ENCODE results near the gene EVI2A.
A peak's percentile ranks its signal among the peaks of the same experiment; 100 is the strongest.
"Not testable (repeated sequence)": the region's sequence is repeated elsewhere in the genome, so short reads cannot be mapped to it uniquely, and the experiment has no call there.

EVI2A gene

GRCh38 chr17:31311526-31311925, 9.9 kb downstream of the EVI2A start:
- no peak for DNase-seq

DNA sequence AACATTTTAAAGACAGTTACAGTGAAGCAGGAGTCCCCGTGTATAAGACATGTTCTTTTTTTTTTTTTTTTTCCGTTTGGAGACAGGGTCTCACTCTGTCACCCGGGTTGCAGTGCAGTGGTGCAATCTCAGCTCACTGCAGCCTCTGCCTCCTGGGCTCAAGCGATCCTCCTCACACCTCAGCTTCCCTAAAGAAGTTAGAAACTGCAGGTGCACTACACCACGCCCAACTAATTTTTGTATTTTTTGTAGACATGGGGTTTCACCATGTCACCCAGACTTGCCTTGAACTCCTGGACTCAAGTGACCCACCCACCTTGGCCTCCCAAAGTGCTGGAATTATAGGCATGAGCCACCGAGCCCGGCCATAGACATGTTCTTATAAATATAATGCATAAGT, 10.5 kb downstream of the EVI2A start:
- DNase-seq, result no peak

DNA sequence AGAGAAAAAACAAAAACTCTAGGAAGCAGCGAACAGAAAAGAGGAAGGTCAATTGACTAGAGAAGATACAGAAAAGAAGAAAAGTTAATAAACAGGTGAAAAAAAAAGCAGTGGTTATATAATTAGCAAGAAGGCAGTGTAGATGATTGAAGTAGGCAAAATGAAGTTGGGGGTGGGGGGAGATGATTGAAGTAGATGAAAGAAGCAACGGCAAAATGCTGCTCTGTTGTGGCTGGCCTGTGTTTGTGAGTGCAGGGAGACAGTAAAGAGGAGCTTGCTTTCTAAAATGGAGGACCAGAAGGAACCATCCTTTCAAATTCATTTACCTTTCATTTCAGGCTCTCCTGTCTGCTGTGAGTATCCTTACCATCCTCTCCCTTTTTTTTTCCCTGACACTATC, 11.2 kb downstream of the EVI2A start:
- no peak for DNase-seq

GRCh38 chr17:31309556-31309955, 11.9 kb downstream of the EVI2A start:
- peak in 1 of 2 donors; percentile 89 for DNase-seq

GRCh38 chr17:31308372-31309334, 12.8 kb downstream of the EVI2A start:
- DNase-seq, result peak in 1 of 2 donors; percentile 74

GRCh38 chr17:31307640-31308039, 13.8 kb downstream of the EVI2A start:
- DNase-seq, result no peak

- no peak for DNase-seq
Measured at GRCh38 chr17:31299624-31300023, 21.8 kb downstream of the EVI2A start.

GRCh38 chr17:31297090-31297489, 24.3 kb downstream of the EVI2A start, which contains the start of gene OMG:
OMG (minus strand) TSS chr17:31297239; CDS start chr17:31296331, 908 bp downstream.
- no peak for DNase-seq

DNA sequence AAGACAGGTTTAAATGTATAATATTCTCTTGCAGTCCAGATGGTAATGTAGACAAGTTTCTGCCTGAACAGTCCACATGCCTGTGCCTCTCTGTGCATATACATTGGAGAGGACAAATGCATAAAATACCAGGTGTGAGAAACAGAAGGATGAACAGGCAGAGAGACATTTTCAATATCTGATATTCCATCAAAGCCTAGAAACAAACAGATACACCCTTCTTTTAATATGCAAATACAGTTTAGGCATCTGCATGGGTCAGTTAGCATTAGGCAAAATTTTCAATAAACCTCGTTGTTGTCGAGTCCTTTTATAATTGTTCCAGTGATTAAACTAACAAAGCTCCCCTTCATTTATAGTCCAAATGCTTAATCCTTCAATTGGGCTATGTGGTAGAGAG, 25.3 kb downstream of the EVI2A start:
- DNase-seq, result no peak

- DNase-seq, result no peak
Measured at GRCh38 chr17:31295489-31295871, 25.9 kb downstream of the EVI2A start.

DNA sequence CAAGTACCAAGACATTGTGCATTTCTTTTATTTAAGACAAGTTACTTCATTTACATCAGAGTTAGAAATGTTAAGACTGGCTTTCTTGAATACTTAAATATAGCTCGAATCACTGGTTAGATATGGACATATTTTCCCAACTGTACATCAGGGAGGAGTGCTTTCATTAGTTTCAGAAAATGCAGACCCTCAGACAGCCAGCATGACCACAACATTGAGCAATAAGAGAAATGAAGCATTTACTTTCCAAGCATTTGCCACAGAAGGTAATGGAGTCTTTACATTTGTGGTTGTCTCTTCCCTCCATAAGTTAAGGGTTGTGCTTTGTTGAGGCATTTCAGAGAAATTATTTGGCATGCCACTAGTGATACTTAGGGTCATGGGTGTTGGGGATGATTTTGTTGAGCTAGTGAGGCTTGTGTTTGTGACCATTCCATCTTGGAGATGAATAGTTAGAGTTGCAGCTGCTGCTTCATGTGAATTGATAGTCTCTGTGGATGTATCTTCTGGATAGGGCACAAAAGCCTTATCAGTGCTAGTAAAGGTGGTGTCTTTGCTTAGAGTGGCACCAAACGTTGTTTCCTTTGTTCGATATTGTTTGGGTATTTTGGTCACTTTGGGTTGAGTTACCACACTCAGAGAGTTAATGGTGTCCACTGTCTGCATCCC, 26.5 kb downstream of the EVI2A start:
- no peak for DNase-seq

DNA sequence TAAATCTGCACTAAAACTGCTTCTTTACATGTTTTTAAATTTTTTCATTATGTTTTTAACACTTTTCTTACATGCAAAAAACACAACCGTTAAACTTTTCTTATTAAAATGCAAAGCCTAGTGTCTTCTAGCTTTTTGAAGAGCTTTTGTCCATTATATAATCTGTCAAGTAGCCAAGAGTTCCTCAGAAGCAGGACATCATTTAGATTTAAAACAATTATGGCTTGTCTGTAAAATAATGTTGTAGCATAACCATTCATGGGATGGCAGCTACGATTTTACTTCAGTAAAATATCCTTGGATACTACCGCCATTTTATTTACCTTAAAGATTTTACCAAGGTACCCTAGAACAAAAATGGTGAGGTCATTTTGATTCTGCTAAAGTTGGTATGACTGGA, 27.2 kb downstream of the EVI2A start:
- no peak for DNase-seq

DNA sequence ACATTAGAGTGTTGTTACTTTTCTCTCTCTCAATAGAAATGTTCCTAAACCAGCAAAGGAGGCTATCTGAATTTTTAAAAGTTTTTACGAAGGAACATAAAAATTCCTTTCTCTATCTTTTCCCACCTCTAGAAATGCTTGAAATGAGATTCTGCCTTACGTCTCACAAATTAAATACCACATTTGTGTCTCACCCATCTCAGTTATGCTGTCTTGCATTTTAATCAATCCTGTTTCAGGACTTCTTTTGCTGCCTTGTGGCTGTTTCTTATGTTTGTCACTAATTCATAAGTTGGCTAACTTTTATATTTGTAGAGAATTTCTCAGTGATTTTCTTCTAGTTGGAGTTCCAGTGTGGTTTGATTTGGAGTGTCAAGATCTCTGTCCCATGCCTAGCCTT, 27.8 kb downstream of the EVI2A start:
- no peak for DNase-seq

DNA sequence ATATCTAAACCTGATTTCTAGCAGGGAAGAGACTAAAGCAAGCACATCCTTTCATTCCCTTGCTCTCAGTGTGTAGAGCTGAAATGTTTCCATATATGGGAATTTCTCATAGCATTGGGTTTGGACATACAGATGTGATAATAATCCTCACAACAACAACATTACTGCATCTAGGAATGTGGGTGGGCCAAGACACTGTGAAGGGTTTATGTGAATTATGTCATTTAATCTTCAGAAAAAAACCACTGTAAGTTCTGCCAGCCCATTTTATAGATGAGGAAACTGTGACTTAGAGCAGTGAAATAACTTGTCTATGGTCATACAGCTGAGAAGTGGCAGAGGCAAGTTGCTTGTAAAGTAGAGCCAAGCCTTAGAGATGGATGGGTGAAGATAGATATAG, 29.6 kb downstream of the EVI2A start:
- DNase-seq, result no peak

DNA sequence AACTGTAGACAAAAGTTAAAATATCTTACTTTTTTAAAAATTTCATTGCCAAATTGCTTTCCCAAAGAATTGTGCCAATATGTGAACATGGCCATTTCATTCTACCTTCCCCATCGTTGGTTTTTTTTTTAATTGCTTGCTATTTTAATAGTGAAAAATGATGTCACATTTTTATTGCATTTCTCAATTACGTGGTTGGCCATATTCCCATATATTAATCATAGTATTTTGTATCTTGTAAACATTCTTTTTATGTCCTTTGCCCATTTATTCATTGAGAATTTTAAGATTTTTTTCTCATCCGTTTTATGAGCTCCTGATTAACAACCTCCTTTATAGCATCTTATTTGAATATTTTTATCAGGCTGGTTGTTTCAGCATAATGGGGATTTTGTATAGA, 31.6 kb downstream of the EVI2A start:
- DNase-seq, result no peak

GRCh38 chr17:31287932-31288331, 33.5 kb downstream of the EVI2A start:
- DNase-seq, result not testable (repeated sequence)

DNA sequence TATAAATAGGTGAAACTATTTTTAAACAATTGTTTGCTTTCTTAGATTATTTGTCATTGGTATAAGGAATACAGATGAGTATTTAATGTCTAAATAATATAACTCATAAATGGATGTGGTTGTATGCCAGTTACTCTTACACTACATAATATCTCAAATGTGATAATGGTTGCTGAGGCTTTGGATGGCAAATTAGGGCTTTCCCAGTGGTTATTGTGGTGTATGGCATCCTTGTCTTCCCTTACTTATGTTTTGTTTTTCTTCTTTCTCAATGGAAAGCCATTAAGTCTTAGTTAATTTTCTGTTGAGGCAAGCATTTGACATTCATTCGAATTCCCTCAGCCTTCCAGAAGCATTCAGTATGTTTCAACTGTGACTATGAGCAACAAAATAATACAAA, 34.8 kb downstream of the EVI2A start:
- no peak for DNase-seq

DNA sequence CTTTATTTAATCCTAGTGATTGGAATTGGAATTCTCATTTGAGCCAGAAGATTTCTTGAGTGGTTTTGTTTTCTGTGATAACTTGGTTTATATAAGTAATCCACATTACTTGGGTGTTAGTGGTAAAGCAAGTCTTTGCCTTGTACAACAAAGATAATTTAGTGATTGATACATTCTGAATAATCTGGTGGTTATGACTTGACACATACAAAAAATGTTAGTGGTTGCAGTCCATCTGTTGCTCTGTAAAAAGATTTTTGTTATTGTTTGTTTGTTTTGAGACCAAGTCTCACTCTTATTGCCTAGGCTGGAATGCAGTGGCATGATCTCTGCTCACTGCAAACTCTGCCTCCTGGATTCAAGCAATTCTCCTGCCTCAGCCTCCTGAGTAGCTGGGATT, 37.6 kb downstream of the EVI2A start:
- no peak for DNase-seq

GRCh38 chr17:31281061-31281460, 40.4 kb downstream of the EVI2A start:
- no peak for DNase-seq

DNA sequence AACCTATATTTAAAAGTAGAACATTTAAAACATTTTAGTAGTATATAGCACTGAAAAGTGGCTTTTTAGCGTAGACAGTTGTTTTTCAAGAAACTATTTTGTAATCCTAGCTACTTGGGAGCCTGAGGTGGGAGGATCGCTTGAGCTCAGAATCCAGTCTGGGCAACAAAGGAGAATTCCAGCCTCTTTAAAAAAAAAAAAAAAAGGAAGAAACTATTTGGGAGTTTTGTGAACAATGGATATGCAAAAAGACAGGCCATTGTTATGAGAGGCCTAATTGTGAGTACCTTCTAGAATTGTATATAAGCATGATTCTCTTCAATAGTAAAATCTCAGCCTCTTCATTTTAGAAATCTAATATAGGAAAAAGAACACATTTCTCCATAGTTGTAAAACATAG, 42.0 kb downstream of the EVI2A start:
- DNase-seq, result no peak

DNA sequence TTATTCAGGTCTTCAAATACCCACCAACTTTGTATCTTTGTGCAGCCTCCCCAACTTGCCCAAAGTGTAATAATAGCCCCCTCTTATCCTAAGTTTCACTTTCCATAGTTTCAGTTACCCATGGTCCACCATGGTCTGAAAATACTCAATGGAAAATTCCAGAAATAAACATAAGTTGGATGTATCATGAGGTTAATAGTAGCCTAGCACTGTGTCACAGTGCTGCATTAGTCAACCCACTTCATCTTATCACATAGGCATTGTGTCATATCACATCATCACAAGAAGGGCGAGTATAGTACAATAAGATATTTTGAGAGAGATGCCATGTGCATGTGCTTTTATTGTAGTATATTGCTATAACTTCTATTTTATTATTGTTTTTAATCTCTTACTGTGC, 46.3 kb downstream of the EVI2A start:
- DNase-seq, result no peak

- no peak for DNase-seq
Measured at GRCh38 chr17:31274252-31274651, 47.2 kb downstream of the EVI2A start.

GRCh38 chr17:31273516-31273915, 47.9 kb downstream of the EVI2A start:
- DNase-seq, result no peak

DNA sequence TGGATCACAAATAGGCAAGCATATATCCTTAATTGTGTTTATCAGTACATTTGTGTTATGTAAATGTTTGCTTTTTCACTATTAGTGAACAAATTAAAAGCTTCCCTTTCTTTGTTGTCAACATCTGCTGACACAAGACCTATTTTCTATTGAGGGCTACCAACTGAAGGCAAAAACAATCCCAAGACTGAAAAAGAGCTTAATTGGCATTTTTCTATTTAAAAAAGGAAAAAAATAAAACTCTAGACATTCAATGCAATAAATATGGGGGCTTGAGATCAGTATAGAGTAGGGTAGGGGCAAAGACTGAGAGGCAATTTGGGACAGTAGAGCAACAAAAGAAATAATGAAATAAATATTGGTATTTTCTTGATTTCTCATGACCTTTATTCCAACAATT, 48.6 kb downstream of the EVI2A start:
- DNase-seq, result no peak

All from bone marrow (tissue), 2 donors.